ENCODE measurements around the gene PCGF3.
"Not testable (repeated sequence)": the region's sequence is repeated elsewhere in the genome, so short reads cannot be mapped to it uniquely, and the experiment has no call there.

Gene PCGF3

GRCh38 chr4:704198-704891, 1.3 kb upstream of the PCGF3 start:
- DNase-seq = no peak

- DNase-seq = no peak
These were observed 708 bp upstream of the PCGF3 start for GRCh38 chr4:704971-705277.

- DNase-seq = not testable (repeated sequence)
These were observed 526 bp downstream of the PCGF3 start for GRCh38 chr4:706083-706633.

GRCh38 chr4:706834-707598, 1.4 kb downstream of the PCGF3 start:
- no peak for DNase-seq

- DNase-seq = no peak
These were observed 2.4 kb downstream of the PCGF3 start for GRCh38 chr4:707929-708630.

GRCh38 chr4:708631-708933, 3.0 kb downstream of the PCGF3 start:
- DNase-seq = no peak

- DNase-seq = no peak
These were observed 3.7 kb downstream of the PCGF3 start for GRCh38 chr4:709348-709747.

- no peak for DNase-seq
These were observed 4.5 kb downstream of the PCGF3 start for GRCh38 chr4:710116-710515.

- no peak for DNase-seq
These were observed 5.3 kb downstream of the PCGF3 start for GRCh38 chr4:710916-711315.

GRCh38 chr4:712093-712492, 6.5 kb downstream of the PCGF3 start:
- DNase-seq = no peak

- no peak for DNase-seq
These were observed 7.4 kb downstream of the PCGF3 start for GRCh38 chr4:712916-713632.

GRCh38 chr4:714087-714486, 8.5 kb downstream of the PCGF3 start:
- no peak for DNase-seq

GRCh38 chr4:717601-718320, 12.1 kb downstream of the PCGF3 start:
- DNase-seq = no peak

- no peak for DNase-seq
These were observed 12.8 kb downstream of the PCGF3 start for GRCh38 chr4:718460-718859.

GRCh38 chr4:720111-720860, 14.7 kb downstream of the PCGF3 start:
- DNase-seq = no peak

- no peak for DNase-seq
These were observed 15.9 kb downstream of the PCGF3 start for GRCh38 chr4:721261-722168.

- no peak for DNase-seq
These were observed 16.6 kb downstream of the PCGF3 start for GRCh38 chr4:722169-722725.

GRCh38 chr4:722851-723360, 17.3 kb downstream of the PCGF3 start:
- no peak for DNase-seq

- DNase-seq = no peak
These were observed 18.3 kb downstream of the PCGF3 start for GRCh38 chr4:723751-724530.
